K562 (cell line): ENCODE results near the gene DEF6. TPM values are rescaled to one million over a fixed set of nuclear protein-coding genes. Genes with fewer than 3 reads are reported as not detected.
A peak's percentile ranks its signal among the peaks of the same experiment; 100 is the strongest.

Experiments used
- BCOR ChIP-seq: fragments of 450-650 bp; IDR thresholded peaks from 2 replicates; pipeline ENCODE4 v1.6.1; 2016
- DMBX1 ChIP-seq: fragments of 250-450 bp; sonication (Bioruptor Pico); IDR thresholded peaks from 2 replicates; pipeline ENCODE4 v1.8.0; 2022; ENCODE audit warnings: inconsistent platforms, mild to moderate bottlenecking, moderate library complexity, borderline replicate concordance
- EZH2 ChIP-seq: IDR thresholded peaks from 2 replicates; pipeline ENCODE4 v1.6.1; 2012; ENCODE audit warnings: low read depth, mild to moderate bottlenecking, inconsistent platforms, low read length, borderline replicate concordance
- FOS ChIP-seq: IDR thresholded peaks from 3 replicates; pipeline ENCODE4 v1.6.1; 2011; ENCODE audit not compliant: insufficient read length; ENCODE audit errors: extremely low read depth
- FOXP4 ChIP-seq: sonication (generic); formaldehyde crosslinking; IDR thresholded peaks from 2 replicates; pipeline ENCODE4 v1.8.0; 2022; ENCODE audit warnings: mild to moderate bottlenecking, missing genetic modification reagents, borderline replicate concordance
- HOXB6 ChIP-seq: fragments of 250-450 bp; sonication (Bioruptor Pico); IDR thresholded peaks from 2 replicates; pipeline ENCODE4 v1.5.1; 2022; ENCODE audit warnings: mild to moderate bottlenecking, borderline replicate concordance
- IFI16 ChIP-seq: fragments of 250-450 bp; sonication (Bioruptor Pico); IDR thresholded peaks from 2 replicates; pipeline ENCODE4 v2.1.2; 2022; ENCODE audit warnings: mild to moderate bottlenecking, inconsistent platforms
- MIER1 ChIP-seq: fragments of 450-650 bp; IDR thresholded peaks from 2 replicates; pipeline ENCODE4 v1.6.1; 2016; ENCODE audit warnings: antibody characterized with exemption, mild to moderate bottlenecking, low read depth
- NCOA6 ChIP-seq: fragments of 450-650 bp; IDR thresholded peaks from 2 replicates; pipeline ENCODE4 v1.6.1; 2017; ENCODE audit warnings: mild to moderate bottlenecking
- PCBP1 ChIP-seq: fragments of 200-400 bp; formaldehyde crosslinking; IDR thresholded peaks from 2 replicates; pipeline ENCODE4 v1.6.1; 2018; ENCODE audit warnings: mild to moderate bottlenecking, low read depth, low read length; ENCODE audit not compliant: poor library complexity, severe bottlenecking
- POLR2G ChIP-seq: fragments of 200-400 bp; formaldehyde crosslinking; IDR thresholded peaks from 2 replicates; pipeline ENCODE4 v1.6.1; 2017; ENCODE audit warnings: low read depth, mild to moderate bottlenecking, antibody characterized with exemption, low read length, moderate library complexity
- PPARD ChIP-seq: fragments of 250-450 bp; sonication (Bioruptor Pico); IDR thresholded peaks from 2 replicates; pipeline ENCODE4 v1.8.0; 2022; ENCODE audit warnings: inconsistent platforms, mild to moderate bottlenecking, moderate library complexity
- ZBTB2 ChIP-seq: fragments of 450-650 bp; IDR thresholded peaks from 2 replicates; pipeline ENCODE4 v1.6.1; 2016; ENCODE audit warnings: antibody characterized with exemption
- ZKSCAN1 ChIP-seq: fragments of 150-350 bp; IDR thresholded peaks from 2 replicates; pipeline ENCODE4 v1.6.1; 2016; ENCODE audit warnings: low read depth, low read length
- ZNF609 ChIP-seq: sonication (generic); formaldehyde crosslinking; IDR thresholded peaks from 2 replicates; pipeline ENCODE4 v1.8.1; 2023; ENCODE audit warnings: missing genetic modification reagents, mild to moderate bottlenecking, borderline replicate concordance
- polyA plus RNA-seq, 8 experiments: library from polyadenylated mRNA; depleted of rRNA in 4 of 8; stranded (reverse) in 5 of 8; unstranded in 3 of 8; fragments of >200 nt; fragmentation: Nextera tagmentation in 2 of 8; fragmentation: Illumina TruSeq in 1 of 8; extraction: Ambion mirVana in 2 of 8; extraction: Trizol in 1 of 8; gene quantifications; 2 replicates each; pipeline versions ENCODE4 v1.2.1 to v1.2.3, GENCODE V29; 2011 to 2014; ENCODE audit warnings: inconsistent platforms in 1 of 8, missing spikeins in 1 of 8
- total RNA-seq, 7 experiments: library from RNA; depleted of rRNA in 6 of 7; stranded (reverse); fragments of >200 nt in 6 of 7; fragmentation: Illumina TruSeq in 2 of 7; extraction: Trizol in 2 of 7; gene quantifications; 2 replicates each; pipeline versions ENCODE4 v1.2.1 to v1.2.3, GENCODE V29; 2011 to 2021; ENCODE audit warnings: low replicate concordance in 1 of 7
- TF ChIP-seq, protein P1 (sequence below): fragments of 250-450 bp; sonication (Bioruptor Pico); IDR thresholded peaks from 2 replicates; pipeline ENCODE4 v1.8.0; 2021; ENCODE audit warnings: borderline replicate concordance, mild to moderate bottlenecking, moderate library complexity; ENCODE audit not compliant: poor library complexity, severe bottlenecking
- TF ChIP-seq, protein P2 (sequence below): fragments of 250-450 bp; sonication (Bioruptor Pico); IDR thresholded peaks from 2 replicates; pipeline ENCODE4 v1.8.0; 2021; ENCODE audit warnings: mild to moderate bottlenecking, moderate library complexity

The DEF6 gene
- total and polyA plus RNA-seq, 9 of the 15 experiments (the other 6 are each of a cell fraction or from before 2014, with no cell fraction given), result 1.3 to 44.6 (median 22.7) TPM

GRCh38 chr6:35259194-35259947 is 38.2 kb upstream of the DEF6 start, which contains the start of gene ZNF76 (continued):
- TF ChIP-seq ZKSCAN1 (peak; percentile 41), EZH2 (no peak), PCBP1 (peak; percentile 93), POLR2G (peak; percentile 95), ZBTB2 (peak; percentile 96), PPARD (CRISPR knock-in tag) (no peak), FOXP4 (CRISPR knock-in tag) (no peak), DMBX1 (CRISPR knock-in tag) (no peak), FOS (peak; percentile 96), BCOR (peak; percentile 73), ZNF609 (CRISPR knock-in tag) (no peak), HOXB6 (CRISPR knock-in tag) (no peak), MIER1 (no peak), NCOA6 (peak; percentile 90), IFI16 (CRISPR knock-in tag) (no peak)
- TF ChIP-seq, protein P1, sequence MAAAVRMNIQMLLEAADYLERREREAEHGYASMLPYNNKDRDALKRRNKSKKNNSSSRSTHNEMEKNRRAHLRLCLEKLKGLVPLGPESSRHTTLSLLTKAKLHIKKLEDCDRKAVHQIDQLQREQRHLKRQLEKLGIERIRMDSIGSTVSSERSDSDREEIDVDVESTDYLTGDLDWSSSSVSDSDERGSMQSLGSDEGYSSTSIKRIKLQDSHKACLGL (CRISPR knock-in tag), result no peak
- TF ChIP-seq, protein P2, sequence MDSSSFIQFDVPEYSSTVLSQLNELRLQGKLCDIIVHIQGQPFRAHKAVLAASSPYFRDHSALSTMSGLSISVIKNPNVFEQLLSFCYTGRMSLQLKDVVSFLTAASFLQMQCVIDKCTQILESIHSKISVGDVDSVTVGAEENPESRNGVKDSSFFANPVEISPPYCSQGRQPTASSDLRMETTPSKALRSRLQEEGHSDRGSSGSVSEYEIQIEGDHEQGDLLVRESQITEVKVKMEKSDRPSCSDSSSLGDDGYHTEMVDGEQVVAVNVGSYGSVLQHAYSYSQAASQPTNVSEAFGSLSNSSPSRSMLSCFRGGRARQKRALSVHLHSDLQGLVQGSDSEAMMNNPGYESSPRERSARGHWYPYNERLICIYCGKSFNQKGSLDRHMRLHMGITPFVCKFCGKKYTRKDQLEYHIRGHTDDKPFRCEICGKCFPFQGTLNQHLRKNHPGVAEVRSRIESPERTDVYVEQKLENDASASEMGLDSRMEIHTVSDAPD (CRISPR knock-in tag), result no peak
